HCT116 (cell line): Measurements from ENCODE around the gene IGF2. TPM values are rescaled to one million over a fixed set of nuclear protein-coding genes. Genes with fewer than 3 reads are reported as not detected.

Source experiments
- ATAC-seq: fragments of 200-7000 bp; cut with Tn5 transposase; 2 replicates; pipeline ENCODE4 v1.9.1; 2020; ENCODE audit warnings: mild to moderate bottlenecking, moderate library complexity
- BruUV-seq: library from RNA; stranded (reverse); fragments of 400-500 nt; replicated peaks from 2 replicates; lab custom pipeline; 2021; lab: Mats Ljungman, UMichigan
- CTCF ChIA-PET: fragments of 300-600 bp; sonication (Branson Sonifier 250); formaldehyde crosslinking; loops from one replicate; lab custom pipeline; 2021; ENCODE audit warnings: antibody characterized with exemption; lab: Charles Lee
- POLR2A ChIA-PET: fragments of 300-600, 350-600 bp; sonication (Branson Sonifier 250); formaldehyde crosslinking; loops from one replicate; lab custom pipeline; 2021; ENCODE audit warnings: antibody characterized with exemption; lab: Charles Lee
- RAD21 ChIA-PET, 2 experiments: fragments of 300-600 bp; sonication (Branson Sonifier 250); formaldehyde crosslinking; loops; one replicate each; lab custom pipeline; 2023; ENCODE audit warnings: low total read pairs in 2 of 2; ENCODE audit not compliant: uncharacterized antibody in 2 of 2, unreplicated experiment in 2 of 2, low non-redundant PET in 1 of 2; lab: Charles Lee
- DNase-seq: peaks from one replicate; pipeline ENCODE4 v3.0.0-alpha.2; 2010; ENCODE audit warnings: low read depth, low spot score
- H2AFZ ChIP-seq: fragments of 200-600 bp; shearing (Covaris generic), sonication (generic); 2 replicates; pipeline ENCODE4 v1.6.1; 2017; ENCODE audit warnings: low read depth, mixed run types, mixed read lengths, antibody characterized with exemption, low read length; ENCODE audit not compliant: poor library complexity, severe bottlenecking
- H3K27ac ChIP-seq: 2 replicates; pipeline ENCODE4 v1.5.1; 2012; ENCODE audit warnings: low read depth, low read length
- H3K27me3 ChIP-seq: fragments of 200-600 bp; sonication (generic); 2 replicates; pipeline ENCODE4 v1.6.1; 2016; ENCODE audit warnings: mixed run types, low read length, mixed read lengths; ENCODE audit not compliant: insufficient read depth
- H3K36me3 ChIP-seq, 2 experiments: fragments of 200-500 bp in 1 of 2; fragments of 200-600 bp in 1 of 2; sonication (Bioruptor generic) in 1 of 2; sonication (generic) in 1 of 2; 2 replicates each; pipeline versions ENCODE4 v1.5.1 to v1.6.1; 2014 to 2016; ENCODE audit warnings: low read length in 2 of 2, inconsistent platforms in 1 of 2, mixed read lengths in 1 of 2, mixed run types in 1 of 2; ENCODE audit not compliant: insufficient read depth in 2 of 2, control insufficient read depth in 1 of 2
- H3K4me1 ChIP-seq, 2 experiments: fragments of 200-600 bp in 1 of 2; sonication (generic) in 1 of 2; 2 replicates each; pipeline versions ENCODE4 v1.5.1 to v1.6.1; 2012 to 2017; ENCODE audit warnings: low read length in 2 of 2, inconsistent platforms in 1 of 2, mild to moderate bottlenecking in 1 of 2, mixed read lengths in 1 of 2, mixed run types in 1 of 2, moderate library complexity in 1 of 2; ENCODE audit not compliant: insufficient read depth in 2 of 2, control insufficient read depth in 1 of 2
- H3K4me2 ChIP-seq: fragments of 200-600 bp; sonication (generic); 2 replicates; pipeline ENCODE4 v1.6.1; 2017; ENCODE audit warnings: mixed run types, low read length, mixed read lengths
- H3K4me3 ChIP-seq, 2 experiments: fragments of 200-600 bp in 1 of 2; sonication (generic) in 1 of 2; replicated peaks in 1 of 2; 2 replicates each; pipeline ENCODE4 v1.5.1; 2011 to 2016; ENCODE audit warnings: low read length in 2 of 2, control low read depth in 1 of 2, low read depth in 1 of 2, mild to moderate bottlenecking in 1 of 2, mixed read lengths in 1 of 2, mixed run types in 1 of 2
- H3K79me2 ChIP-seq: fragments of 200-600 bp; sonication (generic); 2 replicates; pipeline ENCODE4 v1.6.1; 2017; ENCODE audit warnings: mild to moderate bottlenecking, mixed run types, low read length, moderate library complexity, mixed read lengths; ENCODE audit not compliant: insufficient read depth
- H3K9ac ChIP-seq: fragments of 200-600 bp; sonication (generic); 2 replicates; pipeline ENCODE4 v1.6.1; 2016; ENCODE audit warnings: low read length, mixed read lengths
- H3K9me2 ChIP-seq: fragments of 200-600 bp; sonication (generic), shearing (Covaris generic); 2 replicates; pipeline ENCODE4 v1.6.1; 2017; ENCODE audit warnings: mixed run types, mild to moderate bottlenecking, moderate library complexity; ENCODE audit not compliant: insufficient read depth
- H3K9me3 ChIP-seq, 2 experiments: fragments of 200-500 bp in 1 of 2; fragments of 200-600 bp in 1 of 2; sonication (Bioruptor generic) in 1 of 2; sonication (generic) in 1 of 2; 2 replicates each; pipeline ENCODE4 v1.6.1; 2014 to 2017; ENCODE audit warnings: low read length in 2 of 2, mixed read lengths in 2 of 2, inconsistent platforms in 1 of 2, low read depth in 1 of 2, mild to moderate bottlenecking in 1 of 2, mixed run types in 1 of 2, moderate library complexity in 1 of 2; ENCODE audit not compliant: control insufficient read depth in 1 of 2, insufficient read depth in 1 of 2
- H4K20me1 ChIP-seq: fragments of 200-600 bp; sonication (generic), shearing (Covaris generic); 2 replicates; pipeline ENCODE4 v1.6.1; 2017; ENCODE audit warnings: mixed run types, mild to moderate bottlenecking, moderate library complexity; ENCODE audit not compliant: insufficient read depth
- ATF3 ChIP-seq: IDR thresholded peaks from 2 replicates; pipeline ENCODE4 v1.6.1; 2012
- CBX3 ChIP-seq: IDR thresholded peaks from 2 replicates; pipeline ENCODE4 v1.6.1; 2012; ENCODE audit warnings: low read depth
- CEBPB ChIP-seq: IDR thresholded peaks from 2 replicates; pipeline ENCODE4 v1.6.1; 2012; ENCODE audit warnings: low read depth
- EGR1 ChIP-seq: IDR thresholded peaks from 2 replicates; pipeline ENCODE4 v1.6.1; 2012; ENCODE audit warnings: low read depth
- ELF1 ChIP-seq: IDR thresholded peaks from 2 replicates; pipeline ENCODE4 v1.6.1; 2012; ENCODE audit warnings: low read depth, borderline replicate concordance
- EZH2 ChIP-seq: fragments of 200-600 bp; sonication (generic); IDR thresholded peaks from 2 replicates; pipeline ENCODE4 v1.6.1; 2017; ENCODE audit warnings: antibody characterized with exemption, mixed run types
- EZH2phosphoT487 ChIP-seq: fragments of 200-600 bp; IDR thresholded peaks from 2 replicates; pipeline ENCODE4 v1.6.1; 2018; ENCODE audit warnings: antibody characterized with exemption, borderline replicate concordance
- FOSL1 ChIP-seq: IDR thresholded peaks from 2 replicates; pipeline ENCODE4 v1.6.1; 2012; ENCODE audit warnings: low read depth
- JUND ChIP-seq: IDR thresholded peaks from 2 replicates; pipeline ENCODE4 v1.6.1; 2012
- MAX ChIP-seq: IDR thresholded peaks from 2 replicates; pipeline ENCODE4 v1.6.1; 2012
- POLR2A ChIP-seq: IDR thresholded peaks from 2 replicates; pipeline ENCODE4 v1.7.0; 2011; ENCODE audit warnings: borderline replicate concordance; ENCODE audit not compliant: insufficient read depth, insufficient read length; ENCODE audit errors: extremely low read depth
- RAD21 ChIP-seq: IDR thresholded peaks from 2 replicates; pipeline ENCODE4 v1.6.1; 2012; ENCODE audit warnings: low read depth, mild to moderate bottlenecking
- SP1 ChIP-seq: IDR thresholded peaks from 2 replicates; pipeline ENCODE4 v1.6.1; 2012; ENCODE audit warnings: low read depth
- SRF ChIP-seq: IDR thresholded peaks from 2 replicates; pipeline ENCODE4 v1.6.1; 2012; ENCODE audit warnings: low read depth
- TCF7L2 ChIP-seq: IDR thresholded peaks from 2 replicates; pipeline ENCODE4 v1.7.0; 2011; ENCODE audit warnings: borderline replicate concordance, inconsistent platforms; ENCODE audit not compliant: insufficient read depth, insufficient read length; ENCODE audit errors: extremely low read depth
- YY1 ChIP-seq: IDR thresholded peaks from 2 replicates; pipeline ENCODE4 v1.6.1; 2011; ENCODE audit warnings: low read length, low read depth, moderate library complexity, mild to moderate bottlenecking; ENCODE audit not compliant: insufficient replicate concordance; ENCODE audit errors: extremely low read depth
- ZBTB33 ChIP-seq: IDR thresholded peaks from 2 replicates; pipeline ENCODE4 v1.6.1; 2011; ENCODE audit warnings: mild to moderate bottlenecking, low read length, moderate library complexity; ENCODE audit not compliant: insufficient replicate concordance; ENCODE audit errors: extremely low read depth
- ZFX ChIP-seq: fragments of 450-650 bp; IDR thresholded peaks from 2 replicates; pipeline ENCODE4 v1.6.1; 2017
- ZNF274 ChIP-seq: fragments of 200-500 bp; sonication (Bioruptor generic); IDR thresholded peaks from 2 replicates; pipeline ENCODE4 v1.6.1; 2014; ENCODE audit warnings: mild to moderate bottlenecking, low read depth, low read length, inconsistent platforms
- intact Hi-C: fragments of 100-400 bp; cut with micrococcal nuclease; formaldehyde crosslinking; loops from 2 replicates; pipeline ENCODE4 v1.10.0; 2022
- total RNA-seq: library from RNA; stranded (reverse); gene quantifications from one replicate; pipeline ENCODE4 v1.2.1, GENCODE V29; 2021; ENCODE audit not compliant: unreplicated experiment
- TF ChIP-seq, protein P1 (sequence below), 3 experiments: fragments of 200-600 bp in 1 of 3; sonication (generic) in 1 of 3; IDR thresholded peaks in 2 of 3; conservative IDR thresholded peaks in 1 of 3; 2 replicates each; pipeline ENCODE4 v1.5.1; 2012 to 2017; ENCODE audit warnings: low read depth in 2 of 3, low read length in 2 of 3, antibody characterized with exemption in 1 of 3, borderline replicate concordance in 1 of 3, control low read depth in 1 of 3, mild to moderate bottlenecking in 1 of 3, mixed read lengths in 1 of 3, mixed run types in 1 of 3, moderate library complexity in 1 of 3; ENCODE audit not compliant: insufficient read depth in 1 of 3

Gene IGF2
- total RNA-seq, 1 experiment from 2014 or later, result 17.9 TPM

- ATAC-seq, result no peak
- intact Hi-C loops, result loop anchor here (5.0 kb wide), 1 partner anchor 51 kb away; the partner anchor contains the start of gene IGF2
These were observed 52.7 kb downstream of the IGF2 start for GRCh38 chr11:2086239-2087040.

More at GRCh38 chr11:2086239-2087040, 52.7 kb downstream of the IGF2 start:
- H3K4me1 ChIP-seq, result peaks cover 0 to 11% of the 10 kb centered on the region in 2 experiments; a peak in 1 of 4 replicates
- H3K9ac ChIP-seq, result no peak overlapping the region
- DNase-seq, result no peak
- RAD21 ChIA-PET, result no interaction called here
- no peaks in the 10 kb centered on the region for H3K36me3 ChIP-seq
- no peaks in the 10 kb centered on the region for H4K20me1 ChIP-seq
- no peak overlapping the region for H2AFZ ChIP-seq
- no TSS peak for BruUV-seq
- no peak overlapping the region for H3K4me3 ChIP-seq
- no peaks in the 10 kb centered on the region for H3K9me2 ChIP-seq
- TF ChIP-seq CEBPB, result no peak
- no peak for TF ChIP-seq FOSL1
- TF ChIP-seq TCF7L2, result no peak
- no peak for TF ChIP-seq ZBTB33
- TF ChIP-seq ATF3, result no peak
- no peak for TF ChIP-seq SP1
- no peak for TF ChIP-seq ZNF274
- TF ChIP-seq MAX, result no peak
- TF ChIP-seq ZFX, result no peak
- TF ChIP-seq EZH2phosphoT487, result no peak
- TF ChIP-seq RAD21, result no peak
- no peak for TF ChIP-seq ELF1
- TF ChIP-seq EGR1, result no peak
- no peak for TF ChIP-seq SRF
- no peak for TF ChIP-seq CBX3
- TF ChIP-seq JUND, result no peak
- TF ChIP-seq, protein P1, sequence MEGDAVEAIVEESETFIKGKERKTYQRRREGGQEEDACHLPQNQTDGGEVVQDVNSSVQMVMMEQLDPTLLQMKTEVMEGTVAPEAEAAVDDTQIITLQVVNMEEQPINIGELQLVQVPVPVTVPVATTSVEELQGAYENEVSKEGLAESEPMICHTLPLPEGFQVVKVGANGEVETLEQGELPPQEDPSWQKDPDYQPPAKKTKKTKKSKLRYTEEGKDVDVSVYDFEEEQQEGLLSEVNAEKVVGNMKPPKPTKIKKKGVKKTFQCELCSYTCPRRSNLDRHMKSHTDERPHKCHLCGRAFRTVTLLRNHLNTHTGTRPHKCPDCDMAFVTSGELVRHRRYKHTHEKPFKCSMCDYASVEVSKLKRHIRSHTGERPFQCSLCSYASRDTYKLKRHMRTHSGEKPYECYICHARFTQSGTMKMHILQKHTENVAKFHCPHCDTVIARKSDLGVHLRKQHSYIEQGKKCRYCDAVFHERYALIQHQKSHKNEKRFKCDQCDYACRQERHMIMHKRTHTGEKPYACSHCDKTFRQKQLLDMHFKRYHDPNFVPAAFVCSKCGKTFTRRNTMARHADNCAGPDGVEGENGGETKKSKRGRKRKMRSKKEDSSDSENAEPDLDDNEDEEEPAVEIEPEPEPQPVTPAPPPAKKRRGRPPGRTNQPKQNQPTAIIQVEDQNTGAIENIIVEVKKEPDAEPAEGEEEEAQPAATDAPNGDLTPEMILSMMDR (IDR thresholded peaks at IDR 0.05 in 2 of 3, conservative IDR thresholded peaks at IDR 0.05 in 1 of 3; ENCODE audit: borderline replicate concordance in 1 of 3, insufficient read depth in 1 of 3, low read depth in 2 of 3, low read length in 2 of 3), result no peak
- TF ChIP-seq YY1, result no peak
- TF ChIP-seq POLR2A, result no peak
- TF ChIP-seq EZH2, result no peak
- H3K27ac ChIP-seq, result no peak overlapping the region
- CTCF ChIA-PET, result no interaction called here
- no peak overlapping the region for H3K4me2 ChIP-seq
- H3K79me2 ChIP-seq, result no peaks in the 10 kb centered on the region
- no peaks in the 10 kb centered on the region for H3K27me3 ChIP-seq
- no peaks in the 10 kb centered on the region for H3K9me3 ChIP-seq
- POLR2A ChIA-PET, result no interaction called here
